ENCODE measurements around the gene CTCF.
"Not testable (repeated sequence)": the region's sequence is repeated elsewhere in the genome, so short reads cannot be mapped to it uniquely, and the experiment has no call there.

The CTCF gene

DNA sequence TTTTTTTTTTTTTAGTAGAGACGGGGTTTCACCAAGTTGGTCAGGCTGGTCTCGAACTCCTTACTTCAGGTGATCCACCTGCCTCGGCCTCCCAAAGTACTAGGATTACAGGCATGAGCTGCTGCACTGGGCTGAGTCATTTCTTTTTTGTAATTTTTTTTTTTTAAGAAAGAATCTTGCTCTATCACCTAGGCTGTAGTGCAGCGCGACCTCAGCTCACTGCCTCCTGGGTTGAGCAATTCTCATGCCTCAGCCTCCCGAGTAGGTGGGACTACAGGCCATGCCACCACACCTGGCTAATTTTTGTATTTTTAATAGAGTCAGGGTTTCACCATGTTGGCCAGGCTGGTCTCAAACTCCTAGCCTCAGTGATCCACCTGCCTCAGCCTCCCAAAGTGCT, 28.3 kb upstream of the CTCF start:
- DNase-seq (ENCODE audit: low read depth in 2 of 2): not testable (repeated sequence)

DNA sequence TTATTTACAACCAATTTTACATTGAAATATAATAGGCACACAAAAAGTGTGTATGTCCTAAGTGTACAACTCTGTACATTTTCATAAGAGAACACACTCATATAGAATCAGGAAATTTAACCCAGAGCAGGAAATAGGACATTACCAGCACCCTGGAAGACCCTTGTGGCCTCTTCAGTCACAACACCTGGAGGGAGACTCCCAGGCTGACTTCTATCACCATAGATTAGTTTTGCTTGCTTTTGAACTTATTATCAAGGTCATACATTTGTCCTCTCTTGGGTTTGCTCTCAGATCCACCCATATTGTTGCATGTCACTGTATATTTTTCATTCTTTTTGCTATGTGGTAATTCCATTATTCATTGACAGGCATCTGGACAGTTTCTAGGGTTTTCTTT, 27.9 kb upstream of the CTCF start:
- no peak for DNase-seq (ENCODE audit: low read depth in 2 of 2)

DNA sequence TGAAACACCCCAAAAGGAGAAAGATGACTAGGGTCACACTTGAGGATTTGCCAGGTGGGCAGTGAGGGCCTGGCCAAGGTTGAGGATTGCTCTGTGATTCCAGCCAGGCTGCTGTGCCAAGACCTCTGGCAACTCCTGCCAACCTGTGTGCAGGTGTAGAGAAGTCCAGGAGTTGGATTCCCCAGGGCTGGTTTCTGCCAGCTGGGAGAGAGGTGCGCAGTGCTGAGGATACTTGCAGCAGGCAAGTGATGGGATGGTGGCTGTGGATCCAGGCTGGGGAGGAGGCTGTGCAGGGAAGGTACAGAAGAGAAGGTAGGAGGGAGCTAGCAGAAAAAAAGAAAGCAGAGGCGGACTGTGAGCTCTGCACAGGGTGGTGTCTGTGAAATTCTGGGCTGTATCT, 27.1 kb upstream of the CTCF start:
- DNase-seq (ENCODE audit: low read depth in 2 of 2): no peak

DNA sequence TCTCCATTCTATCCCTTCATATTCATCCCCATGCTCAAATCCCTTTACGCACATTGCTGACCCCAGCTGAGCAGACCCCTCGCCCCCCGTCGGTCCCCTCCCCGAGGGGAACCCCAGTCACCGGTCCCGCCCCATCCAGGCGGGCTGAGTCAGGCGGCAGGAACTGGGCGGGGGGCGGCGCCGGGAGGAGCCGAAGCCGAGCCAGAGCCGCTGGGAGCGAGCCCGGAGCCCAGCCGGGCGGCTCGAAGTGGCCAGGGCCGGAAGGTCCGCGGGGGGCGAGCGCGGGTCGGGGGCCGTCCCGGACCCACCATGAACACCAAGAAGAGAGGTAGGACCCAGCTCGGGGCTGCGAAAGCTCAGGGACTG, 25.1 kb upstream of the CTCF start:
- DNase-seq (ENCODE audit: low read depth in 2 of 2): no peak

DNA sequence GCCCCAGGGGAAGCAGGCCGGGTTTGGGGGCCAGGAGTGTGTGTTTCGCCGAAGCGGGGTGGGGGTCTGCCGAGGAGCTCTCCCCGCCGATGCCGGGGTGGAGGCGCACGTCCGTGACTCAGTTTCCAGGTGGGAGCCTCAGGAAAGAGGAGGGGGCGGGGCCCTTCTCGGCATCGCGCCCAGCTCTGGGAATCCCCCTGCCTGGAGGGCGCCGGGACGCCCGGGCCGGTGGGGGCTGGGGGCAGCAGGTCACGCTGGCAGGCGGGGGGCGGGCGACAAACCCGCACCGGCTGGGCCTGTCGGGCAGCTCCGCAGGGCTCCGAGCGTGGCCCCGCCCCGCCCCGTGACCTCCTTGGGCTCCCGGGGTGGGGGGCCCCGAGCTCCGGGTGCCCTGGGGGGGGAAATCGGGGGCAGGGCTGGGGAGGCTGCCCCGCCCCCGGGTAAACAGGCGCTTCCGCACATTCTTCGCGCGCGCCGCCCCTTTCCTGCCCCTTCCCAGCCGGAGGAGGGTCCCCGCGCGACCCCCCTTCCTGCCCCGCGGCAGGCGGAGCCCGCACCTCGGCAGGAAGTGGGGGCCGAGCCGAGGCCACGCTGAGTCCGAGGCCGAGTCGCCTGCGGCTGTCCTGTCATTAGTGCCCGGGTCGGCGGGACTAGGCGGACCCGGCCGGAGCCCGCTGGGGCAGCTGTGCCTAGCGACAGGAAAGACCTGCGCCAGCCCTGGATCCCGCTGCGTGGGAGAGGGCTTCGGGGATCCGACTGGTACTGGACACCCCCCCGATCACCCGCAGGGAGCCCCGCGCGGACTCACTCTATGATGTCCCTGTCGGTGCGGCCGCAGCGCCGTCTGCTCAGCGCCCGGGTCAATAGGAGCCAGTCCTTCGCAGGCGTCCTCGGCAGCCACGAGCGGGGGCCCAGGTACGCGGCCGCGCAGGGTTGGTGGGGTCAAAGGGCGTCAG, 24.4 kb upstream of the CTCF start:
- no peak for DNase-seq (ENCODE audit: low read depth in 2 of 2)

DNA sequence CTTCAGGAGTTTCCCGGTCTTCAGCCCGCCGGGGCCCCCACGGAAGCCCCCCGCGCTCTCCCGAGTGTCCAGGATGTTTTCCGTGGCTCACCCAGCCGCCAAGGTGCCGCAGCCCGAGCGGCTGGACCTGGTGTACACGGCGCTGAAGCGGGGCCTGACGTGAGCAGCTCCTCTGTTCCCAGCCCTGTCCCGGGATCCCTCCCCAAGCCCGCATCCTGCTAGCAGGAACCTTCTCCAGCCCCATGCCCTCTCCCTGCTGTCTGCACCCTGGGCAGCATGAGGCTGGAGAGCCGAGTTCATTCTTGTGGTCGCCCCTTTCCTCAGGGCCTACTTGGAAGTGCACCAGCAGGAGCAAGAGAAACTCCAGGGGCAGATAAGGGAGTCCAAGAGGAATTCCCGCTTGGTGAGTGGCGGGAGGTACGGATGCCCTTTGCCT, 23.6 kb upstream of the CTCF start:
- no peak for DNase-seq (ENCODE audit: low read depth in 2 of 2)

DNA sequence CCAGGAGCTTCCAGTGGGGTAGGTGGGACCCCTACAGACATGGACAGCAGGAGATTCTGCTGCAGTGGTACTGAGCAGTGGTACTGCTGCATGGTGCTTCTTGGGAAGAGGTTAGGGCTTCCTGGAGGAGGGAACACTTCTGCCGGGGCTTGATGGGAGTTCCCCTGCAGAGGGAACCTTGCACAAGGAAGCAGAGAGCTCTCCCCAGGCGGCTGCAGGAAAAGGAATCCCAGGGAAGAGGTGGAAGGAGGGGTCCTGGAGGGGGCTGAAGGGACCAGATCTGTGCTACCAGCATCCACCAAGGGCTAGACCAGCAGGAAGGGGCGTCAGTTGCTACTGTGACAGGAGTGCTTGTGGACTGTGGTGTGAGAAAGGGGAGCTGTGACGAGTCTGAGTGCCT, 23.1 kb upstream of the CTCF start:
- DNase-seq (ENCODE audit: low read depth in 2 of 2): no peak

DNA sequence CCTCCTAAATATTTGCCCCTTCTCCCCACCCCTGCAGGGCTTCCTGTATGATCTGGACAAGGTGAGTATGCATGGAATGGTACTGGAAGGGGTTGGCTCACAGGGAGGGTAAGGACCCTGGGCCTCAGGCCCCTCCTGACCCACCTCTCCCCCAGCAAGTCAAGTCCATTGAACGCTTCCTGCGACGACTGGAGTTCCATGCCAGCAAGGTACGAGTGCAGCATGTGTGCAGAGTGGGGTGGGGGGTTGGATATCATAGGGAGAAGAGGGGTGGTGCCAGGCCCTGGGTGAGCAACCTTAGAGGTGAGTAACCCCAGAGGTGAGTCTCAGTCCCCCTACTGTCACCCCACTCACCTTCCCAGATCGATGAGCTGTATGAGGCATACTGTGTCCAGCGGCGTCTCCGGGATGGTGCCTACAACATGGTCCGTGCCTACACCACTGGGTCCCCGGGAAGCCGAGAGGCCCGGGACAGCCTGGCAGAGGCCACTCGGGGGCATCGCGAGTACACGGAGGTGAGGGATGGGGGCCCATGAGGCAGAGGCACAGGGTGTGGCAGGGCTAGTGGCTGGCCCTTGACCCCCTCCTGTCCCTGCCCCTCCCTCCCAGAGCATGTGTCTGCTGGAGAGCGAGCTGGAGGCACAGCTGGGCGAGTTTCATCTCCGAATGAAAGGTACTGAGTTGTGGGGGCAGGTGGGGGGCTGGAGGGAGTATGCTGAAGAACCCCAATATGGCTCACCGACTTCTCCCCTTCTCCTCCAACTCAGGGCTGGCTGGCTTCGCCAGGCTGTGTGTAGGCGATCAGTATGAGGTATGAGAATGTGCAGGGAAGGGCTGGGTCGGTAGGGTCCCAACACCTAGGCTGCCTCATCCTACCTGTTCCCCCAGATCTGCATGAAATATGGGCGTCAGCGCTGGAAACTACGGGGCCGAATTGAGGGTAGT, 22.4 kb upstream of the CTCF start:
- DNase-seq (ENCODE audit: low read depth in 2 of 2): no peak

DNA sequence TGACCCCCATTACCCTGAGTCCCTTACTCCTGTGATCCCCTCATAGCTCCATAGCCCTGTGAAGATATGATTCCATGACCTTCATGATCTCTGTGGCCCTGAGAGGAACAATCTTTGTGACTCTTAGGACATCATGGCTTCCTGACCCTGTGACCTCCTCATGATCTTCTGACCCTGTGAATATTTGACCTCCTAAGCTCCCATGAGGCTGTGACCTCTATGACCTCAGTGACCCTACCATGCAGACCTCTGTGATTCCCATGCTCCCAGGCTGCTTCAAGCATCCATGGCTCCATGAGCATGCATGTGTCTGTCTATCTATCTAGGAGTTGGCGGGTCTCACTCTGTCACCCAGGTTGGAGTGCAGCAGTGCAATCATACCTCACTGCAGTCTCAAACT, 21.6 kb upstream of the CTCF start:
- DNase-seq (ENCODE audit: low read depth in 2 of 2): no peak

DNA sequence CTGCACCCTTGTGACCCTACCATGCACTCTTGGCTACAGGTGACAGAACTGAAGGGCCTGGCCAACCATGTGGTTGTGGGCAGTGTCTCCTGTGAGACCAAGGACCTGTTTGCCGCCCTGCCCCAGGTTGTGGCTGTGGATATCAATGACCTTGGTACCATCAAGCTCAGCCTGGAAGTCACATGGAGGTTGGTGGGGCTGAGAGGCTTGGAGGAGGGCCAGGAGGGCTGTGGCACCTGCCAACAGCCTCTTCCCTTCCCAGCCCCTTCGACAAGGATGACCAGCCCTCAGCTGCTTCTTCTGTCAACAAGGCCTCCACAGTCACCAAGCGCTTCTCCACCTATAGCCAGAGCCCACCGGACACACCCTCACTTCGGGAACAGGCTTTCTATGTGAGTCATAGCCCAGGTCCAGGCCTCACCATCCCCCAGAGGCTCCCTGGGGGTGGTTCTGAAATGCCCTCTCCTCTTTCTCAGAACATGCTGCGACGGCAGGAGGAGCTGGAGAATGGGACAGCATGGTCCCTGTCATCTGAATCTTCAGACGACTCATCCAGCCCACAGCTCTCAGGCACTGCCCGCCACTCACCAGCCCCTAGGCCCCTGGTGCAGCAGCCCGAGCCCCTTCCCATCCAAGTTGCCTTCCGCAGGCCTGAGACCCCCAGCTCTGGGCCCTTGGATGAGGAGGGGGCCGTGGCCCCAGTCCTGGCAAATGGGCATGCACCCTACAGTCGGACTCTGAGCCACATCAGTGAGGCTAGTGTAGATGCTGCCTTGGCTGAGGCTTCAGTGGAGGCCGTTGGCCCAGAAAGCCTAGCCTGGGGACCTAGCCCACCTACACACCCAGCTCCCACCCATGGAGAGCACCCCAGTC, 20.7 kb upstream of the CTCF start:
- no peak for DNase-seq (ENCODE audit: low read depth in 2 of 2)

DNA sequence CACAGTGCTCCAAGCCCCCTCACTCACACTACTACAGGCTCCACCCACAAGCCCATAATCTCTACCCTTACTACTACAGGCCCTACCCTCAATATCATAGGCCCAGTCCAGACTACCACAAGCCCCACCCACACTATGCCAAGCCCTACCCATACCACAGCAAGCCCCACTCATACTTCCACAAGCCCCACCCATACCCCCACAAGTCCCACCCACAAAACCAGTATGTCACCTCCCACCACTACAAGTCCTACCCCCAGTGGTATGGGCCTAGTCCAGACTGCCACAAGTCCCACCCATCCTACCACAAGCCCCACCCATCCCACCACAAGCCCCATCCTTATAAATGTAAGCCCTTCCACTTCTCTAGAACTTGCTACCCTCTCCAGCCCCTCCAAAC, 19.9 kb upstream of the CTCF start:
- DNase-seq (ENCODE audit: low read depth in 2 of 2): peak in 1 of 2 donors; percentile 47

DNA sequence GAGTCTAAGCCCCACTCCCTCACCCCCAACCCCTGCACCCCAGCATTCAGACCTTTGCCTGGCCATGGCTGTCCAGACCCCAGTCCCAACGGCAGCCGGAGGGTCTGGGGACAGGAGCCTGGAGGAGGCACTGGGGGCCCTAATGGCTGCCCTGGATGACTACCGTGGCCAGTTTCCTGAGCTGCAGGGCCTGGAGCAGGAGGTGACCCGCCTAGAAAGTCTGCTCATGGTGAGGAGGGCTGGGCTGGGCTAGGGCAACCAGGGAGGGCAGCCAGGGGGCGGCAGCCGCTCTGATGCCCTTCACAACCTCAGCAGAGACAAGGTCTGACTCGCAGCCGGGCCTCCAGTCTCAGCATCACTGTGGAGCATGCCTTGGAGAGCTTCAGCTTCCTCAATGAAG, 19.3 kb upstream of the CTCF start:
- DNase-seq (ENCODE audit: low read depth in 2 of 2): no peak

DNA sequence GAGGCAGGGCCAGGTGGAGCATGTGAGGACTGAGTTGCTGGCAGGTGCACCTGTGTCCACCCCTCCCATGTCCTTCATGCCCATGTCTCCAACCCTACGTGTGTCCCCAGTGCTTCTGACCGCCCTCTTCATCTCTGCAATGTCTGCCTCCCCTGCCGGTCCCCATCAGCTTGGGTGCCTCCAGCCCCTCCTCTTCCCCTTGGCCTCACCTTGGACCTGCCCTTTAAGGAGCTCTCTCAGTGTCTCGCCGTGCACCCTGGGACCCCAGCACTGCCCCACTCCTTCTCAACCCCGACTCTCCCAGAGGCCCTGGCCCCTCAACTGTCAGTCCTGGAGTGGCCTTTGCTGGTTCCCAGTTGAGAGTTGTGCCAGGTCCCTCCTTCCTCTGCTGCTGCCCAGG, 18.7 kb upstream of the CTCF start:
- DNase-seq (ENCODE audit: low read depth in 2 of 2): no peak

DNA sequence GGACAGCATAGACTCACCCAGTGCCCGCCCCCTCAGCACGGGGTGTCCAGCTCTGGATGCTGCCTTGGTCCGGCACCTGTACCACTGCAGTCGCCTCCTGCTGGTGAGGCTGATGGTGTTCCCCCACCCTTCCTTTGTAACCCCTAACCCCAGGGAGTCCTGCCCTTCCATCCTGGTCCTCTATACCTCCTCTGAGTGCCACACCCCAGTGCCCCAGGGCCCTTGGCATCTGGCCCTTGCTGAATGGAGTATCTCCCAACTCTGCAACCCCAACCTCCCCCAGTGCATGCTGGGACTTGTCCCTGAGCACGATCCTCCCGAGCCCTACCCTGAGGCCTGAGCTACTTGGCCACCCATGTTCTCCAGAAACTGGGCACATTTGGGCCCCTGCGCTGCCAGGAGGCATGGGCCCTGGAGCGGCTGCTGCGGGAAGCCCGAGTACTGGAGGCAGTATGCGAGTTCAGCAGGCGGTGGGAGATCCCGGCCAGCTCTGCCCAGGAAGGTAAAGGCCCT, 17.9 kb upstream of the CTCF start:
- DNase-seq (ENCODE audit: low read depth in 2 of 2): no peak

DNA sequence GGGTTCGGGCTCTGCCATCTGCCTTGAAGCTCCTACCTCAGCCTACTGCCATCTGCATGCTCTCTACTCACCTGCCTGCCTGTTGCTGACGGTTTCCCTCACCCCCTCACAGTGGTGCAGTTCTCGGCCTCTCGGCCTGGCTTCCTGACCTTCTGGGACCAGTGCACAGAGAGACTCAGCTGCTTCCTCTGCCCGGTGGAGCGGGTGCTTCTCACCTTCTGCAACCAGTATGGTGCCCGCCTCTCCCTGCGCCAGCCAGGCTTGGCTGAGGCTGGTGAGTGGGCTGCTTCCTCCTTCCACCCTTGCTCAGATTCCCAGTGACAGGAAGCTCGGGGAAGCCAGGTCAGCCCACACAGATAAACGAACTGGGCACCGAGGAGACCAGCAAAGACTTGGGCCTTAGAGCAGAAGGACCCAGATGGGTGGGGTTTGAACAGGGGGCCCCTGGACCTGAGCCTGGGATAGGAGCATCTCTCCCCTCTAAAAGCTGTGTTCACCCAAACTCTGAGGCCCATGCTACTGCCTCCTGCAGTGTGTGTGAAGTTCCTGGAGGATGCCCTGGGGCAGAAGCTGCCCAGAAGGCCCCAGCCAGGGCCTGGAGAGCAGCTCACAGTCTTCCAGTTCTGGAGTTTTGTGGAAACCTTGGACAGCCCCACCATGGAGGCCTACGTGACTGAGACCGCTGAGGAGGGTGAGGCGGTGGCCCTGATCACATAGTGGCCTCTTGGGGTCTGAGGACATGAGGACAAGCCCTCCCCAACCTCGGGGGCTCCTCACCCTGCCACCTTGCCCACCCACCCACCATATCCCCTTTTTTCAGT, 17.3 kb upstream of the CTCF start:
- no peak for DNase-seq (ENCODE audit: low read depth in 2 of 2)

DNA sequence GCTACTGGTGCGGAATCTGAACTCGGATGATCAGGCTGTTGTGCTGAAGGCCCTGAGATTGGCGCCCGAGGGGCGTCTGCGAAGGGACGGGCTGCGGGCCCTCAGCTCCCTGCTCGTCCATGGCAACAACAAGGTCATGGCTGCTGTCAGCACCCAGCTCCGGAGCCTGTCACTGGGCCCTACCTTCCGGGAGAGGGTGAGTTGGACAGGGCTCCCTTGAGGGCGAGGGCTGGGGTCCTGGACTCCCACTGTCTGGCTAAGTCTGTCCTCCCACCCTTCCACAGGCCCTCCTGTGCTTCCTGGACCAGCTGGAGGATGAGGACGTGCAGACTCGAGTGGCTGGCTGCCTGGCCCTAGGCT, 16.7 kb upstream of the CTCF start:
- DNase-seq (ENCODE audit: low read depth in 2 of 2): no peak

DNA sequence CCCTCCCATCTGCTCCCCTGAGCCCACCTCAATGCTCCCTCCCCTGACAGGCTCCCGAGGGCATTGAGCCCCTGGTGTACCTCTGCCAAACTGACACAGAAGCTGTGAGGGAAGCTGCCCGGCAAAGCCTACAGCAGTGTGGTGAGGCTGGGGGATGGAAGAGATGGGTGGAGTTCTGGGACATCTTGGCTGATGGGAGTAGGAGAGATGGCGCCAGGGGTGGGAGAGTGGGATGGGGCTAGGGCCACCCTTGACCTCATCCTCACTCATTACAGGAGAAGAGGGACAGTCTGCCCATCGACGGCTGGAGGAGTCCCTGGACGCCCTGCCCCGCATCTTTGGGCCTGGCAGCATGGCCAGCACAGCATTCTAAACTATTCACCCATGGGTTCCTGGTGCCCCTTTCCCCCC, 16.2 kb upstream of the CTCF start:
- DNase-seq (ENCODE audit: low read depth in 2 of 2): no peak

DNA sequence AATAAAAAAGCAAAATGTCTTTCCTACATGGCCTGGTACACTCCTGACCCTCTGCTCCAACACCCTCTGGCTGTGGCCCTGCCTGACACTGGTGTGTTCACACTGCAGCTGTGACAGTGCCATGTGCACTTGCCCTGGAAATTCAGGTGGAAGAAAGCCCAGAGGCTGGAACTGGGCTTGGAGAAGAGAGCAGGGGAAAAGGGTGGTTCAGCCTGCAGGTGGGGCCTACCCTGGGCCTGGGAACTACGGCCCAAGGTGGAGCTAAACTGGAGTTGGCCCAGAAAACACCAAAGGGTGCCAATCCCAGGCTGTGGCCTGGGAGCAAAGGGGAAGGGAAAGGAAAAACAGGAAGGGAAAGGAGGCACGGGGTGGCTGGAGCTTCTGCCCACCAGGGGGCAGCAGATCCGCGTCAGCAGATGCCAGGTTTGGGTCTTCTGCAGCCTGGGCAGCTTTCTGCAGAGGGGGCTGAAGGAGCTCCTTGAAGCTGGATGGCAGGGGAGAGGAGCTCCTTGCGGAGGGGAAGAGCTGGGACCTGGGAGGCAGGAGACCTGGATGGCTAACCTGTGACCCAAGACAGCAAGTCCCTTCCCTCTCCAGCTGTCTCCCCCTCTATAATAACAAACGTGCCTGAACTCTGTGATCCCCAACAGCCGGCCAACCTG, 15.4 kb upstream of the CTCF start:
- DNase-seq (ENCODE audit: low read depth in 2 of 2): peak in 1 of 2 donors; percentile 61

DNA sequence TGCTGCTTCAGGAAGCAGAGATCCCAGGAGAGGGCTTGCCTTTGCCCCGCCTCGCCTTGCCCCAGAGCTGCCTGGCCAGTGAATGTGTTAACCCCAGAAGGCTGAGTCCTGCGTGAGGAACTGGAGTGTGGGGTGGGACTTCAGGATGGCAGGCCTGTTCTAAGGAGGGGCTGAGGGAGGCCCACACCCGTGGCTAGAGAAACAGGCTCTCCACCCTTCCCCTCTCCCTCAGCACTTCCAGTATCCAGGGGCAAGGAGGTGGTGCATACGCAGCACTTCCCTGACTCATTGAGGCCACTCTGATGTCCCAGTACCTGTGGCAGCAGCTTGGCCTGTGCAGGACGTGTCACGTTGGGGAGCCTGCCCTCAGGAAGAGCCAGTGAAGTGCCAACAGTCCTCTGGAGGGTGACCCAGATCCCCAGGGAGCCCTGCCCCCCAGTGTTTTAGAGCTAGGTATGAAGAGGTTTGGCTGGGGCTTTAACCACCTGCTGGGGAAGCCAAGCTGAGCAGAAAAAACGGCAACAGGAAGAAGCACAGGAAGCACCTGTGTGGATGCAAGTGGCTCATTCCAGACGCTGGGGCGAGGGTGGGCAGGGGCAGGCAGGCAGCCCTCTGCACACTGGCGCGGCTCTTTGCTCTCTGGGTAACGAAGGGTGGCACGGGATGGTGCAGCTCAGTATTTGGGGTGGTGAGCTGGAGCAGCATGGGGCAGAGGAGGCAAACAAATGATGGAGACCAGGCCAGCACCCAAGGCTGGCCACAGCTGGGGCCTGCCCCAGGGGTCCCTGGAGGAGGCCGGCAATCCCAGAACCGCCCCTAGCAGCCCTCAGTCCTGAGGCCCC, 14.7 kb upstream of the CTCF start:
- no peak for DNase-seq (ENCODE audit: low read depth in 2 of 2)

All from stimulated activated CD4-positive, alpha-beta T cell treated with anti-CD3 and anti-CD28 coated beads, Interleukin-15, amount 100 ng/mL, for 48 hours (primary cell).